Measurements from ENCODE around the gene KLK4.

Gene KLK4

DNA sequence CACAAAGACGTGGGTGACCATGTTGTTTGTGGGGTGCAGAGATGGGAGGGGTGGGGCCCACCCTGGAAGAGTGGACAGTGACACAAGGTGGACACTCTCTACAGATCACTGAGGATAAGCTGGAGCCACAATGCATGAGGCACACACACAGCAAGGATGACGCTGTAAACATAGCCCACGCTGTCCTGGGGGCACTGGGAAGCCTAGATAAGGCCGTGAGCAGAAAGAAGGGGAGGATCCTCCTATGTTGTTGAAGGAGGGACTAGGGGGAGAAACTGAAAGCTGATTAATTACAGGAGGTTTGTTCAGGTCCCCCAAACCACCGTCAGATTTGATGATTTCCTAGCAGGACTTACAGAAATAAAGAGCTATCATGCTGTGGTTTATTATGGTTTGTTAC, 32.3 kb downstream of the KLK4 start:
- no peak for DNase-seq (ENCODE audit: low read depth)

DNA sequence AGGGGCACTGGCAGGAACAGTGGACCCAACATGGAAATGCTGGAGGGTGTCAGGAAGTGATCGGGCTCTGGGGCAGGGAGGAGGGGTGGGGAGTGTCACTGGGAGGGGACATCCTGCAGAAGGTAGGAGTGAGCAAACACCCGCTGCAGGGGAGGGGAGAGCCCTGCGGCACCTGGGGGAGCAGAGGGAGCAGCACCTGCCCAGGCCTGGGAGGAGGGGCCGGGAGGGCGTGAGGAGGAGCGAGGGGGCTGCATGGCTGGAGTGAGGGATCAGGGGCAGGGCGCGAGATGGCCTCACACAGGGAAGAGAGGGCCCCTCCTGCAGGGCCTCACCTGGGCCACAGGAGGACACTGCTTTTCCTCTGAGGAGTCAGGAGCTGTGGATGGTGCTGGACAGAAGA, 33.9 kb downstream of the KLK4 start:
- DNase-seq (ENCODE audit: low read depth), result no peak

- no peak for DNase-seq (ENCODE audit: low read depth)
Observed at GRCh38 chr19:50876456-50876855, 34.7 kb downstream of the KLK4 start.

GRCh38 chr19:50875795-50876422, 35.3 kb downstream of the KLK4 start:
- DNase-seq (ENCODE audit: low read depth), result no peak

DNA sequence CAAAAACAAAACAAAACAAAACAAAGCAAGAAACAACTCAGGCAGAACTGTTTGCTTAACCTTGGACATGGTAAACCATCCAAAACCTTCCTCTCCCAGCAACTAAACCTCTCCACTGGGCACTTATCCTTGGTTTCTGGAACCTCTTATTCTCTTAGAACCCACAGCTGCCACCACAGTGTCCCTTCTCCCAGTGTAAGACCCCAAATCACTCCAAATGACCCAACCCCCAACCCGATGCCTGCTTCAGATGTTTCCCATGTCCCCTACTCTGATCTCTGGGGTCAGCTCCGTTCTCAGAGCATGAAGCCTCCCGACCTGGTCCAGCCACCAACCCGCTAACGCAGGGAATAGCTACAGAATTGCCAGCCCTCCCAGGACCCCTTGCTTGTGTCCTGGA, 37.0 kb downstream of the KLK4 start:
- DNase-seq (ENCODE audit: low read depth), result no peak

GRCh38 chr19:50873056-50873455, 38.1 kb downstream of the KLK4 start, which contains the start of gene KLK2:
TSS of gene KLK2 (plus strand) at chr19:50873439. CDS start at chr19:50873474, 35 bp downstream.
- DNase-seq (ENCODE audit: low read depth), result no peak

DNA sequence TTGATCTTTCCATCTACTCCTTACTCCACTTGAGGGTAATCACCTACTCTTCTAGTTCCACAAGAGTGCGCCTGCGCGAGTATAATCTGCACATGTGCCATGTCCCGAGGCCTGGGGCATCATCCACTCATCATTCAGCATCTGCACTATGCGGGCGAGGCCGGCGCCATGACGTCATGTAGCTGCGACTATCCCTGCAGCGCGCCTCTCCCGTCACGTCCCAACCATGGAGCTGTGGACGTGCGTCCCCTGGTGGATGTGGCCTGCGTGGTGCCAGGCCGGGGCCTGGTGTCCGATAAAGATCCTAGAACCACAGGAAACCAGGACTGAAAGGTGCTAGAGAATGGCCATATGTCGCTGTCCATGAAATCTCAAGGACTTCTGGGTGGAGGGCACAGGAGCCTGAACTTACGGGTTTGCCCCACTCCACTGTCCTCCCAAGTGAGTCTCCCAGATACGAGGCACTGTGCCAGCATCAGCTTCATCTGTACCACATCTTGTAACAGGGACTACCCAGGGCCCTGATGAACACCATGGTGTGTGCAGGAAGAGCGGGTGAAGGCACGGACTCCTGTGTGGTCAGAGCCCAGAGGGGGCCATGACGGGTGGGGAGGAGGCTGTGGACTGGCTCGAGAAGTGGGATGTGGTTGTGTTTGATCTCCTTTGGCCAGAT, 40.6 kb downstream of the KLK4 start:
- DNase-seq (ENCODE audit: low read depth), result no peak

DNA sequence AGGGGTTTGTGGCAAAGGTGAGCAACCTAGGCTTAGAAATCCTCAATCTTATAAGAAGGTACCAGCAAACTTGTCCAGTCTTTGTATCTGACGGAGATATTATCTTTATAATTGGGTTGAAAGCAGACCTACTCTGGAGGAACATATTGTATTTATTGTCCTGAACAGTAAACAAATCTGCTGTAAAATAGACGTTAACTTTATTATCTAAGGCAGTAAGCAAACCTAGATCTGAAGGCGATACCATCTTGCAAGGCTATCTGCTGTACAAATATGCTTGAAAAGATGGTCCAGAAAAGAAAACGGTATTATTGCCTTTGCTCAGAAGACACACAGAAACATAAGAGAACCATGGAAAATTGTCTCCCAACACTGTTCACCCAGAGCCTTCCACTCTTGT, 41.7 kb downstream of the KLK4 start:
- no peak for DNase-seq (ENCODE audit: low read depth)

- DNase-seq (ENCODE audit: low read depth), result no peak
Observed at GRCh38 chr19:50861496-50862286, 49.5 kb downstream of the KLK4 start.

- DNase-seq (ENCODE audit: low read depth), result no peak
Observed at GRCh38 chr19:50861010-50861409, 50.2 kb downstream of the KLK4 start.

DNA sequence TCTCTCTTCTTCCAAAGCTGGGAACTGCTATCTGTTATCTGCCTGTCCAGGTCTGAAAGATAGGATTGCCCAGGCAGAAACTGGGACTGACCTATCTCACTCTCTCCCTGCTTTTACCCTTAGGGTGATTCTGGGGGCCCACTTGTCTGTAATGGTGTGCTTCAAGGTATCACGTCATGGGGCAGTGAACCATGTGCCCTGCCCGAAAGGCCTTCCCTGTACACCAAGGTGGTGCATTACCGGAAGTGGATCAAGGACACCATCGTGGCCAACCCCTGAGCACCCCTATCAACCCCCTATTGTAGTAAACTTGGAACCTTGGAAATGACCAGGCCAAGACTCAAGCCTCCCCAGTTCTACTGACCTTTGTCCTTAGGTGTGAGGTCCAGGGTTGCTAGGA, 51.3 kb downstream of the KLK4 start:
- no peak for DNase-seq (ENCODE audit: low read depth)

- DNase-seq (ENCODE audit: low read depth), result no peak
Observed at GRCh38 chr19:50858886-50859285, 52.3 kb downstream of the KLK4 start.

DNA sequence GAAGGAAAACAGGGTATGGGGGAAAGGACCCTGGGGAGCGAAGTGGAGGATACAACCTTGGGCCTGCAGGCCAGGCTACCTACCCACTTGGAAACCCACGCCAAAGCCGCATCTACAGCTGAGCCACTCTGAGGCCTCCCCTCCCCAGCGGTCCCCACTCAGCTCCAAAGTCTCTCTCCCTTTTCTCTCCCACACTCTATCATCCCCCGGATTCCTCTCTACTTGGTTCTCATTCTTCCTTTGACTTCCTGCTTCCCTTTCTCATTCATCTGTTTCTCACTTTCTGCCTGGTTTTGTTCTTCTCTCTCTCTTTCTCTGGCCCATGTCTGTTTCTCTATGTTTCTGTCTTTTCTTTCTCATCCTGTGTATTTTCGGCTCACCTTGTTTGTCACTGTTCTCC, 53.8 kb downstream of the KLK4 start:
- DNase-seq (ENCODE audit: low read depth), result no peak

Measured in stimulated activated CD8-positive, alpha-beta memory T cell treated with anti-CD3 and anti-CD28 coated beads, Interleukin-12 subunit alpha, Interleukin-12 subunit beta, amount 100 ng/mL, for 4 hours (primary cell).